Stimulated activated CD8-positive, alpha-beta memory T cell treated with anti-CD3 and anti-CD28 coated beads, Interleukin-15, amount 100 ng/mL, for 48 hours (primary cell): Measurements from ENCODE around the gene STK10.
"Not testable (repeated sequence)": the region's sequence is repeated elsewhere in the genome, so short reads cannot be mapped to it uniquely, and the experiment has no call there.

Experiments
- DNase-seq, 2 donors: peaks; one replicate each; pipeline ENCODE4 v3.0.0-alpha.2; 2020; ENCODE audit warnings: low read depth in 2 of 2

STK10 gene

GRCh38 chr5:172188033-172188892 lies at the start of gene STK10:
Gene STK10 (minus strand): TSS chr5:172188224. CDS start chr5:172188042, 182 bp downstream.
- DNase-seq, result peak; percentile 88 to 93

GRCh38 chr5:172235827-172236736 lies 48.1 kb upstream of the STK10 start:
- no peak for DNase-seq

- no peak for DNase-seq
Observed at GRCh38 chr5:172235132-172235780, 47.2 kb upstream of the STK10 start.

- DNase-seq, result no peak
Observed at GRCh38 chr5:172234031-172234430, 46.0 kb upstream of the STK10 start.

DNA sequence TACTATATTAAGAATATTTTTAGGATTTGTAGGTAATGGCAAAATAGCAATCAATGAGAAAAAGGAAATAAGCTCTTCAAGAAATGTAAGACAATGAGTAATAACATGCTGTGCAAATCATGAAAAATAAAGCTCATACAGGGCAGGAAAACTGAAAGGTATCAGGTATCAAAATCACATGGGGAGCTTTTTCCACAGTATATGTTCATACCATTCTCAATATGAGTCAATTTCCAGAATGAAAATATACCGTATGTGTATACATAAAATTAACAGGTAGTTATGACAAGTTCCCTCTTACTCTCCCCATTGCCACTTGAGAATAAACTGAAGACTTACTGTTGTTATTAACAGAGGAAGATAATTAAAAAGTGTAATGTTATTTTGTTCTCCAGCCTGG lies 41.9 kb upstream of the STK10 start:
- DNase-seq, result no peak

- DNase-seq, result no peak
Observed at GRCh38 chr5:172224996-172225395, 37.0 kb upstream of the STK10 start.

DNA sequence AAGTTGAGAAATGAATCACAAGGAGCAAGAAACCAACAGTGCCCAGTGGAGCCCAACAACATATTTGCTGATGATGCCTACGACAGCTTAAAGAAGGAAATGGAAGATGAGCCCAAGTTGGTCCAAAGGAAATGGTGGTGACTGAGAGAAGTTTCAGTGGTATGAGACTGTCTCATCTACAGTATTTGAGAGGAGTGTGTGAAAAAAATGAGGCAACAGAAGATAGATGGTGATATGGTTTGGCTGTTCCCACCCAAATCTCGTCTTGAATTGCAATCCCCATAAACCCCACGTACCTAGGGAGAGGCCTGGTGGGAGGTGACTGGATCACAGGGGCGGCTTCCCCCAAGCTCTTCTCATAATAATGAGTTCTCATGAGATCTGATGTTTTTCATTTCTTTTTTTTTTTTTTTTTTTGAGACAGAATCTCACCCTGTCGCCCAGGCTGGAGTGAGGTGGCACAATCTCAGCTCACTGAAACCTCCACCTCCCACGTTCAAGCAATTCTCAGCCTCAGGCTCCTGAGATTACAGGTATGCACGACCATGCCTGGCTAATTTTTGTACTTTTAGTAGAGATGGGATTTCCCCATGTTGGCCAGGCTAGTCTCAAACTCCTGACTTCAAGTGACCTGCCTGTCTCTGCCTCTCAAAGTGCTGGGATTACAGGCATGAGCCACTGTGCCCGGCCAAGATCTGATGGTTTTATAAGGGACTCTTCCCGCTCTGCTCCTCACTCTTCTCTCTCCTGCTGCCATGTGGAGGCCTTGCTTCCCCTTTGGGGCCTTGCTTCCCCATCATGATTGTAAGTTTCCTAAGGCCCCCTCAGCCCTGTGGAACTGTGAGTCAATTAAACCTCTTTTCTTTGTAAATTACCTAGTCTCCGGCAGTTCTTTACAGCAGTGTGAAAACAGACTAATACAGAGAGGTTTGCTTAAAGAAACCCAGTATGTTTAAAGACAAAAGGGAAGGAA lies 36.2 kb upstream of the STK10 start:
- DNase-seq, result peak; percentile 33 to 66

DNA sequence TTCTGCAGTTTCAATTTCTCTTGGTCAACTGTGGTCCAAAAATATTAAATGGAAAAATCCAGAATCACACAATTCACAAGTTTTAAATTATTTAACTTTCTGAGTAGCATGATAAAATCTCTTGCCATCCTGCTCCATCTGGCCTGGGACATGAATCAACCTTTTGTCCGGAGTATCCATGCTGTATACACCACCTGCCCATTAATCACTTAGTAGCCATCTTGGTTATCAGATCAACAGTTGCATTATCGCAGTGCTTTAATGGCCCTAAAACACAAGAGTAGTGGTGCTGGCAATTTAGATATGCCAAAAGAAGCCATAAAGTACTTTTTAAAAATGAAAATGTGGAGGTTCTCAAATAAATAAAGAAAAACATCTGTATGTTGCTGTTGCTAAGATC lies 31.3 kb upstream of the STK10 start:
- DNase-seq, result no peak

DNA sequence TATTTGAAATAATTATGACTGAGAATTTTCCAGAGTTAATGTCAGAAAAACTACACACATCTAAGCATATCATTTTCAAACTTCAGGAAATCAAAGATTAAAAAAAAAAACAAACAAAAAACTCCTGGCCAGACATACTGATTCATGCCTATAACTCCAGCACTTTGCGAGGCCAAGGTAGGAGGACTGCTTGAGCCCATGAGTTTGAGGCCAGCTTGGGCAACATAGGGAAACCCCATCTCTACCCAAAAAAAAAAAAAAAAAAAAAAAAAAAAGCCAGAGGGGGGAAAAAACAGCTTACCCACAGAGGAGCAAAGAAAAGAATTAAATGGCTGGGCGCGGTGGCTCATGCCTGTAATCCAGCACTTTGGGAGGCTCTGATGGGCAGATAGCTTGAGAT lies 28.3 kb upstream of the STK10 start:
- no peak for DNase-seq

- DNase-seq, result no peak
Observed at GRCh38 chr5:172213126-172213525, 25.1 kb upstream of the STK10 start.

DNA sequence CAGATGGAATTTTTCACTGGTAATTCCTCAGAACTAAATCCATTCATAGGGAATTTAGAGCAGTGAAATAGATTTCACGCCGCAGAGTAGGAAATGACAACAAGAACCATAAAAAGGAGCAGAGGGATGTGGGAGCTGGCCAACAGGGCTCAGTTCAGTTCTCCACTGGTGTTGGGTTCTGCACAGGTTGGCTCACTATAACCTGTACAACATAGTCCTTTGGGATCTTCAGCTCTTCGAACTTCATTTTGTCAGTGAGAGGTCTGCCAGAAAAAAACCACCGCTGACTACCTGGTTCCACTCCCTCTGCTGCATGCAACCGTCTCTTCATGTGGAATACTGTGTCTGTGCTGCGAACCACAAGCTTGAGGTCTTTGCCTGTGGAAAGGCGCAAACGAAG lies 23.7 kb upstream of the STK10 start:
- no peak for DNase-seq

GRCh38 chr5:172209714-172210113 lies 21.7 kb upstream of the STK10 start:
- no peak for DNase-seq

- no peak for DNase-seq
Observed at GRCh38 chr5:172207511-172207910, 19.5 kb upstream of the STK10 start.

DNA sequence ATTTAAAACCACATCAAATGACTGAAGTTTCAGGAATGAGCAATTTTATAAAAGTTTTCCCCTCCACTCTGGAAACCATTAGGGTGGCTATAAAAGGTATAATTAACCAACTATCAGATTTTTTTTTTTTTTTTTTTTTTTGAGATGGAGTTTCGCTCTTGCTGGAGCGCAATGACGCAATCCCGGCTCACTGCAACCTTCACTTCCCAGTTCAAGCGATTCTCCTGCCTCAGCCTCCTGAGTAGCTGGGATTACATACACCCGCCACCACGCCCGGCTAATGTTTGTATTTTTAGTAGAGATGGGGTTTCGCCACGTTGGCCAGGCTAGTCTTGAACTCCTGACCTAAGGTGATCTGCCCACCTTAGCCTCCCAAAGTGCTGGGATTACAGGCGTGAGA lies 18.0 kb upstream of the STK10 start:
- not testable (repeated sequence) for DNase-seq

- DNase-seq, result no peak
Observed at GRCh38 chr5:172200476-172200875, 12.5 kb upstream of the STK10 start.

GRCh38 chr5:172199446-172199845 lies 11.4 kb upstream of the STK10 start:
- DNase-seq, result no peak

GRCh38 chr5:172197775-172198174 lies 9.8 kb upstream of the STK10 start:
- DNase-seq, result not testable (repeated sequence)

DNA sequence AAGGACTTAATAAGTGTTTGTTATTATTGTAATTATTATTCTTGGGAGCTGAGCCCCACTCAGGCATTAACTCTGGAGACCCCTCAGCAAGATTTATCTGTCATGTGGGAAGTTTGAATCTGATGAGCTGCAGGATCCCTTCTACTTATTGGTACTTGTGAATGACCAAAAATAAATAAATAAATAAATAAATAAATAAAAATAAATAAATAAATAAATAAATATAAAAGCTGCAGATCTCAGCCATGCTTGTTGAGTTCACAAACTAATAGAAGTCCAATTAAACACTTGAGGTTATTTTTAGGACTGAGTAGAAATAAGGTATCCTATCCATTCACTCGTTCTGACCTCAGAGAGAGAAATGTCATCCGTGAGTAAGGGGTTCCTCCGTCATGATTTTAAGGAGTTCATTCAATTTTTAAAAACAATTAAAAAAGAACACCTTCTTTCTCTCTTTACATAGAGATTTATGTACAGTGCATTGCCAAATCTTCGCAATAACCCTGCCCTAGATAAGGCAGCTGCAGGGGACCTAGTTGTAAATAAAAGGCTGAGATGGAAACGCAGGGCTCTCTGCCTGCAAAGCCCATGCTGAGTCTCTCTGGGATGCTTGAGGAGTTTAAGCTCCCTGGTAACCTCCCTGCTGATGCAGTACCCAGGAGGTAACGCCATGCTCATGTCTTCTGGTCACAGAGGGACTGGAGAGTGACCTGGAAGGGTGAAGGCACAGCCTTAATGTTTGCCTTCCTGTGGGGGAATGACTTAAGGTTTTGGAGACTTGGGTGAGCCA lies 7.2 kb upstream of the STK10 start:
- no peak for DNase-seq

DNA sequence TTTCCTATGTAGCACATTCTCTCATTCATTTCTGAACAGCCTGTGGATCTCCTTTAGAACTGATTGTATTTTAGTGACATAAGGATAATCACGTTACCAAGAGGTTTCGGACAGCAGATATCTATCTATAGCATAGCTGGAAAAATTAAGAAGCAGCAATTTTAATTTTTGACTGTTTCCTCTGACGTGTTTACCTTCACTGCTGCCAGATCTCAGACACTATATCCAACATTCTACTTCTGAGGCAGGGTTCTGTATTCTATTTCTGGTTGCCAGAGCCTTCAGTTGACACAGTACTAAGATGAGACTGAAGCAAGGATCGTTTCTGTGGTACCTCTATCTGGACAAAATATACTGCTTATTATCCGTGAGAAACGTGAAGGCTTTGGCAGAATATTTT lies 5.8 kb upstream of the STK10 start, which contains the start of gene EFCAB9:
EFCAB9 (plus strand) TSS at position 301 of the 400 bp plus-strand sequence; CDS start at position 302, 1 bp downstream.
- no peak for DNase-seq

DNA sequence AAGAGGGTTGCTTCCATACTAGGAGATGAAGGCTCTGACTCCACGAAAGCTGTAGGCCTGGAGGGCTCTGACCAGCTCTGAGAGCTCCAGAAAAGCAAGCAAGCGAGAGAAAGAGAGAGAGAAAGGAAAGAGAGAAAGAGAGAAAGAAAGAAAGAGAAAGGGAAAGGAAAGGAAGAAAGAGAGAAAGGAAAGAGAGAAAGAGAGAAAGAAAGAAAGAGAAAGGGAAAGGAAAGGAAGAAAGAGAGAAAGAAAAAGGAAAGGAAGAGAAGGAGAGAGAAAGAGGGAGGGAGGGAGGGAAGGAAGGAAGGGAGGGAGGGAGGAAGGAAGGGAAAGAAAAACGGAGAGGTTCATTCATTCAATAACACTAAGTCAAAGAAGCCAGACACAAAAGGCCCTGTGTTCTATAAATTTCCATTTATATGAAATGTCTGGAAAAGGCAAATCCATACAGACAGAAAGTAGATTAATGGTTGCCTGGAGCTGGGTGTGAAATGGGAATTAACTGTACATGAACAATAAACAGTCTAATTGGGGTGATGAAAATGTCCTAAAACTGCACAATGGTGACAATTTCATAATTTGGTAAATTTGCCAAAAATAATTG lies 1.8 kb upstream of the STK10 start:
- DNase-seq, result no peak
